SIG-M5 treated with dmso at 0.1 percent for 504 hours (cell line): ENCODE data around the gene SRPK3.
"Not testable (repeated sequence)": the region's sequence is repeated elsewhere in the genome, so short reads cannot be mapped to it uniquely, and the experiment has no call there.

Experiments used
- DNase-seq: peaks from one replicate; lab custom pipeline; 2025; ENCODE audit not compliant: unreplicated experiment; lab: John Stamatoyannopoulos, UW

The SRPK3 gene

DNA sequence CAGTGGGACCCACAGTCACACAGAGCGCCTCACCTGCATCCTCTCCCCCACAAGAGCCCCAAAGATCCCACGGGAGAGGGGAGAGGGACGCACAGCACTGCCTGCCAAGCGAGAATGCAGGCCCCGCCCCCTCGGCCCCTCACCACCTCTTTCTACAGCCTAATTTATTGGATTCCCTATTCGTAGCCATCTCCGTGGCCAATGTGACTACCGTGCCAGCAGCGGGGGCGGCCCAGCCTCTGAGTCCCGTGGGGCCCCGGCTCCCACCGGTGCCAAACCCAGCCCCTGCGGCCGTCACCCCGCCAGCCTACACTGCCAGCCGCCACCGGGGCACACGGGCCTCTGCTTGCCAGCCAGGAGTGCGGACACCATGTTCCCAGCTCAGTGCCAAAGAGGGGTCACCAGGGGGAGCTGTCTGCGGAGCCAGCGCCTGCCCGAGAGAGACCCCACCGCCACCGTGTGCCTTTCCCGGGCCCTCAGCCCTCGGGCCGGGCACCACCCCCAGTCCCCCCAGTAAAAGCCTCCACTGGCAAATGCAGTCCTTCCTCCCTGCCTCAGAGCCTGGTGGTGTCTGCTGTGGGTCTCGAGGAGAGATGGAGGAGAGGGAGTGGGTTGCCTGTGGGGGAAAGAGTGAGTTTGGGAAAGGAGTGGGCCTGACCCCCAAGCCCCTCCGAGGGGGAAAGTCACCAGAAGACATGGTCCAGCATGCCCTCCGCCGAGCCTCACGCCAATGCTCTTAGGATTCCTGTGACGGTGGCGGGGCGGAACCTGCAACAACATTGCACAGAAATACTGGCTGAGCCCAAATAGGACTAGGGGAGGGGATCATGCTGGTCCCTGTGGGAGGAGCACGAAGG, 36.4 kb upstream of the SRPK3 start:
- no peak for DNase-seq

DNA sequence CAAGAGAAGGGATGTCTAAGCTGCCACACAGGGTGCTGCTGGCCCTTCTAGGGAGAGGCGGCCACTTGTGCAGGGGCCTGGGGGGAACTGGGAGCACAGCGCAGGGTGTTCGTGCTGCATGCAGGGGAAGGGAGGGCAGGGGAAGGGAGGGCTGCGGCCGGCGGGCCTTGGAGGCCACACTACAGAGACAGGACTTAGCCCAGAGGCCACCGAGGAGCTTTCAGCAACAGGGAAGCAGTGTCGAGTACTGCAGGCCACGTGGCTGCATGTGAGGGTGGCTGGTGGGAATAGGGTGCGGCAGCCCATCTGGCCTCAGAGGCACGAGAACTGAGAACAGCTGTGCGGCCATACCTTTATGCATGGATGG, 35.8 kb upstream of the SRPK3 start:
- DNase-seq: not testable (repeated sequence)

DNA sequence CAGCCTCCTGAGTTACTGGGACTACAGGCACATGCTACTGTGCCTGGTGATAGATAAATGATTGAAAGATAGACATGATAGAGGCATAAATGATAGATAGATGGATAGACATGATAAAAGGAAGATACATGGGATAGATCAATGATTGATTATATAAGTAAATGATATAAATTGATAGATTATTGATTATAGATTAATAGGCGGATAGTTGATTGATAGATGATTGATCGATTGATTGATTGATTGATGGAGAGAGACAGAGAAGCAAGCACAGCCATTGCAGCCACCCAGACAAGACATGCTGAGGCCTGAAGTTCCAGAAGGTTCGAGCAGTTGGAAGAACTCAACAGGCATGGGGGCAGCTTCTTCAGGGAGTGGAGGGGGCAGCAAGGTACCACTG, 34.5 kb upstream of the SRPK3 start:
- no peak for DNase-seq

DNA sequence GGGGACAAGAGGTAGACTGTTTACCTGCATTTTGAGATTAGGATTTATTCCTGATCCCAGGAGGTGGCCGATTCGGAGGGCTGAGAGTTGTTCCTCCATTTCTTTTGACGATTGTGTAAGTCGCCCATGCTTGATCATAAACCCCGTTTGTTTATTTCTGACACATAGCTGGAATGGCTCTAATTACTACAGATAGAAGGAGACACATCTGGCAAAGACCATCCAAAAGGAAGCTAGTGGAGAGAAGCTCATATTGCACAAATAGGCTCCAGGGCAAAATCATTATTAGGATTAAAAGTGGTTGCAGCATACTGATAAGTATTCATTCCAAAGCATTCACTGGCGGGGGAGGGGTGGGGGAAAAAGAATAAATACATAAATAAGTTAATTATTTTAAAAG, 33.9 kb upstream of the SRPK3 start:
- not testable (repeated sequence) for DNase-seq

DNA sequence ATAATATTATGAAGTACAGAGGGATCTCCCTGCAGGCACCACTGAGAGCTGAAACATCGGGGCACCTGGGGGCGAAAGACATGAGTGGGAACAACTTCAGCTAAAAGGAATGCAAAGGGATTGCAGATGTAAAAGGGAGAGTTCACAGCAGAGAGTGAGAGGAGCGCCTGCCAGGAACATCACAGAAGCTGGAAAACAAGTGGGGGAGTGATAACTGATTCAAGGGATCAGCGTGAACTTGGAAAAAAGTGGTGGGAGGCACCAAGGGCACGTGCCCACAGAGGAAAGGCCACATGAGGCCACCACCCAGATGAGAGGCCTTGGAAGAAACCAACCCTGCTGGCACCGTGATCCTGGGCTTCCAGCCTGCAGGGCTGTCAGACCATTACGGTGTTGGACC, 31.8 kb upstream of the SRPK3 start:
- DNase-seq: not testable (repeated sequence)

DNA sequence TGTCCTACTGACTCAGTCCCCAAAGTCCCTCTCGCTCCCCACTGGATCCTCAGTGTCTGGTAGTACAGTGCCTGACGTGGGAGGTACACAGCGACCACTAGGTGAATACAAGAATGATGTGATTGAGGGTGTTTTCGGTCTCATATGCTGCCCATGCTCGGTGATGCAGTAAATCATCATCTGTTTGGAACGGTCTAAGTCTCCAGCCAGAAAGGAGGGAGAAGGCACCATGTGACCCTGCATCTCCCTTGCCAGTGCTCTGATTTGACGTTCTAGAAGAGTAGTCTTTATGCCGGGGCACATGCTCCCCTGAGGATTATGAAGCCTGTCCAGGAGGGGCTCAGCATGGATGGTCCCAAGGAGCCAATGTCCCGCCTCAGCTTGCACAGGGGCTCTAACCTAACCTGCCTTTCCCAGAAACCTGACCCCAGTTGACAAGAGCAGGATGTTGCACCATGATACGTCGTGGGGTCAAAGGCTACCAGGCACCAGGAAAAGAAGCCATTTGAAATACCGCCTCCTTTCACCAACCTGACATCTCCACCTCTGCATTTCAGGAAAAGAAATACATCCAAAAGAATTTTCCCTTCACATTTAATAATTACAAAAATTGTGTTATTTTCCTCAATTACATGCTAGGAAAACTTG, 30.6 kb upstream of the SRPK3 start:
- DNase-seq: no peak

DNA sequence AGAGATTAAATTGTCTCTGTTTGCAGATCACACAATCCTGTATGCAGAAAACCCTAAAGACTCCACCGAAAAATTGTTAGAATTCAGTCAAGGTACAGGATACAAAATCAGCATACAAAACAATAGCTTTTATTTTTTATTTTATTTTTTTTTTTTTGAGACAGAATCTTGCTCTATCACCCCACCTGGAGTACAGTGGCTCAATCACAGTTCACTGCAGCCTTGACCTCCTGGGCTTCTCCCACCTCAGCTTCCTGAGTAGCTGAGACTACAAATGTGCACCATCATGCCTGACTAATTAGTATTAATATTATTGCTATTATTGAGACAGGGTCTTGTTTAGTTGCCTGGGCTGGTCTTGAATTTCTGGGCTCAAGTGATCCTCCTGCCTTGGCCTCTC, 25.7 kb upstream of the SRPK3 start:
- no peak for DNase-seq

DNA sequence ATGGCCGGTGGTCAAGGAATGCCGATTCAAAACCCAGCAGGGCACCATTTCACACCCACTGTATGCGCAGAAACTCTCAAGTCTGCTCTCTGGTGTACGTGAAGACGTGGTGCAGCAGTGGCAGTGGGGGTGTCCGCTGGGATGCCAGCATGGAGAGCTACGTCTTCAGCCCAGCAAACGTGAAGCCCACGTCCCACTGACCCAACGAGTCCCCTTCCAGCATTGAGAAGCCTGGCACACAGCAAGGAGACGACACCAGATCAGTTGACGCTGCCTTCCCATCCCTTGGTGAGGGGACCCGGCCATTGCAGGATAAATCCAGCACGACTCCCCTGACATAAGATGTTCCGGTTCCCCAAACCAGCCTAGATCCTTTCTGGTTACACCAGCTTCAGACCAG, 19.0 kb upstream of the SRPK3 start:
- no peak for DNase-seq

DNA sequence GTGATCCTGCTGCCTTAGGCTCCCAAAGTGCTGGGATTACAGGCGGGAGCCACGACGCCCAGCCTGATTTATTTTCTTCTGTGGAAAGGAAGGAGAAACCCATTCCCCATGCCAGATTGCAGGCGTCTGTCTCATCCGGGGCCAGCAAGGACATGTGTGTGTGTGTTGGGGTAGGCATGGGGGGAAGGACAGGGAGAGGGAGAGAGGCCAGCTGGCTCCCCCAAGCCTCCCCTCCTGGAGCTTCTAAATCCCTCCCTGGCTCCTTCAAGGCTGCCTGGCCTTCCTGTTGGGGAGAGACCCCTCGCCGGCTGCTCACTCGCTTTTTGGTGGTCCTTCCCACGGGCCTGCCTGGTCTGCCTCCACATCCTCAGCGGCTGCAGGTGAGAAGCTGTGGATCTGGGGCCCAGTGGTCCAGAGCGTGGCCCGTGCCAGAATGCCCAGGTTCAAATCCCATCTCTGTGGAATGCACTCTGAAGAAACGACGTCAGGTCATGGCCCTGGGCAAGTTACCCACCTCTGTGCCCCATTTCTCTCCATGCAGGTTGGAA, 18.1 kb upstream of the SRPK3 start:
- no peak for DNase-seq

DNA sequence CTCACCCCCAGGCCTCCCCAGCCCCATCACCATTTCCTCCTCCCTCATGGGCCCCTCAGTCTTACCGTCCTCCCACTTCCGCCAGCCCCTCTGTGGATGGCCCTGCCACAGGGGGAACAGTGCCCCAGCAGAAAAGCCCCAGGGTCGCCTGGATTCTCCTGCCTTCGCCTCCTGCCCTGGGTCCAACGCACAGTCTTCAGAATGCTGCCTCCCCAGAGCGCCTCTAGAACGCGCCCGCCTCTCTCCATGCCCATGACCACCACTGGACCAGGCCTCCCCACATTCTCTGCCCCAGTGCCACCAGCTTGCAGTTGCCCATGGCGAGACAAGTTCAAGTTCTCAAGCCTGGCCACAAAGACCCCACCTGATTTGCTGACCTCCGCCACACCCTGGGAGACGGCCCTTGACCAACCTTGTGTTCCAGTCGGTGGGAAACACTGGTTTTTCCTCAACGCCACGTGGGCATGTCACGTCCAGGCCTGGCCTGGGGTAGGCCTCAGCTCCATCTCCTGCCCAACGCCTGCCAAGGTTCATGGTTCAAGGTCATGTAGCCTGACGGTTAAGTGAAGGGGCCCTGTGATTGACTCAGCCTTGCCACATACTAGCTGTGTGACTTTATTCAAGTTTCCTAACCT, 17.4 kb upstream of the SRPK3 start:
- no peak for DNase-seq

DNA sequence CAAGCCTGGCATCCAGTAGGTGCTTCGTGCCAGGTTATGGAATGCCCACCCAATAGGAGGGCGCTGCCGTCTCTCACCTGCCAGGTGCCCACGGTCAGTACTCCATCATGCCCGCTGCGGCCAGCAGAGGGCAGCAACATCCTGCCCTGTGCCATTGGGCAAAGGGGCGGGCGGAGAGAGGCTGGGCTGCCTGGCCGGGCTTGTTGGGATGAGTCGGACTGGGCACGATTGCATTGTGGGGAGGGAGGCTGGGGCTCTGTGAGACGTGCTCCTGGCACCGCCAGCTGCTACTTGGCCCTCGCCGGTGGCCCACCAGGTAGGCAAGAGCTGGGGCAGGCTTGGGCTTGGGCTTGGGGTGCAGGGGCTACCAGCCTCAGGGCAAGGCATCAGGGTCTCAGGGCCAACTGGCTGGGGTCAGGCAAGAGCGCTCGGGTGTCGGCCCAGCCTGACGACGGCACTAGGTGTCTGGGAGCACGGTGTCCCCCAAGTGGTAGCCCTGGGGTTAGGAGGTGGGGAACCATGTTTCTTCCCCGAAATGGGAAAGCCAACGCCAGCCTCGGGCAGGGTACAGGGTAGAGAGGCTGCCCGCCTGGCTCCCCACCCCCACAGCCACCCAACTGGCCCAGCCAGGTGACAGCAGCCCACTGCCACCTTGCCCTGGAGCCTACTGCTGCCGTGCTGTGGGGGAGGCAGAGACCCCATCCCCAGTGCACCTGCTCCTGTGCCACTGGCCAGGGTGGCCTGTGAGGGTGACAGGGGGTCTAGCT, 16.7 kb upstream of the SRPK3 start, which contains the start of gene PLXNB3:
Gene PLXNB3, plus strand, starts transcription at position 261 of the 767 bp plus-strand sequence. CDS start 1,287 bp downstream, outside the sequence.
- DNase-seq: peak; percentile 47

DNA sequence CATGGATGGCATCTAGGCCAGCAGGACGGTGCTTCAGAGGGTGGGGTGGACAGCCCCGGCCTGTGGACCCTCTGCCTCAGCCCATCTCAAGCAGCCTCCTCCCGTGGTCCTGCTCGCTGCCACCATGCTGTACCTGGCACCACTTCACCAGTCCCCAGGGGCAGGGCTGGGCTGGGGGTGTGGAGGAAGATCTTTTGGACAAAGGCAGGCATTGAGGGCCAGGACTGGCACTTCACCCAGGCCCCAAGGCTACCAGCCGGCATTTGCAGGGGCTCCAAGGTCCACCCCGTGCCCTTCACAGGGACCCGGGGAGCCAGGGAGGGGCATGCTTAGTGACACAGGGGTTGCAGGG, 16.1 kb upstream of the SRPK3 start:
- no peak for DNase-seq

DNA sequence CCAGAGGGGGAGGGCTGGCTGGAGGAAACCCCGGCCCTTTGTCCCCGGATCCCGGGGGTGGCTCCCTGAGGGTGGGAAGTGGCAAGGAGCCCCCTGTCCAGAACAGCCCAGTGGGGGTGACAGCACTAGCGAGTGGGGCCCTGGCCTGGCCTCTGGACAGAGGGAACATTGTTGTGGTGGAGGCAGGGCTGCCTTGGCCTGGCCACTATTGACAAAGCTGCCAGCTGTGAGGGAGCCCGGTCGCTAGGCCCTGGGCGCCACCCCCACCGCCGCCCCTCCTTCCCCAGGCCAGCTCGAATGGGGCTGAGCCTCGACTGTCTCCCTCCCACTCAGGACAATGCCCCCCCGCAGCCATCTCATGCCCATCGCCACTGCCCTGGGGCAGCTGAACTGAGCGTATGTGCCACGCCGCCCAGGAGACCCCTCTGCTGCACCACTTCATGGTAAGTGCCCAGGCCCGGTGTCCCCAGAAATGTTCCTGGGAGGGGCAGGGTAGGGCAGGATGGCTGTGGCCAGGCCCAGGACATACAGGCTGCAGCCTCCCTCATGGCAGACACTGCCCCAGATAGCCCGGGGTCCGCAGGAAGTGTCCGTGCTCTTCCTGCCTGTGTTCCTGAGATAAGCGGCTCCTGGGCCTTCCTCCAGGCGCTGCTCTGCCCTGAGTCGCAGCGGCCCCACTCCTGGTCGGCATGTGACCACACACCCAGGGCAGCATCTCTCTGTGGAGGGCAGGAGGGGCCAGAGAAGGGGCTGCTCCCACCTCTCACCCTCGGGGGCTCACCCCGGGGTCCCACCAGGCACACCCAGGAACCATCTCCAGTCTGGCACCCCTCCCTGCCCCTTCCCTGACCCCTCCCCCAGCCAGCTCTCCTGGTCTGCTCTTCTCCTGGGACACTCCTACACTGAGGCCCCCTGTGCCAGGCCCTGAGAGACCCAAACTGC, 15.4 kb upstream of the SRPK3 start:
- DNase-seq: no peak

DNA sequence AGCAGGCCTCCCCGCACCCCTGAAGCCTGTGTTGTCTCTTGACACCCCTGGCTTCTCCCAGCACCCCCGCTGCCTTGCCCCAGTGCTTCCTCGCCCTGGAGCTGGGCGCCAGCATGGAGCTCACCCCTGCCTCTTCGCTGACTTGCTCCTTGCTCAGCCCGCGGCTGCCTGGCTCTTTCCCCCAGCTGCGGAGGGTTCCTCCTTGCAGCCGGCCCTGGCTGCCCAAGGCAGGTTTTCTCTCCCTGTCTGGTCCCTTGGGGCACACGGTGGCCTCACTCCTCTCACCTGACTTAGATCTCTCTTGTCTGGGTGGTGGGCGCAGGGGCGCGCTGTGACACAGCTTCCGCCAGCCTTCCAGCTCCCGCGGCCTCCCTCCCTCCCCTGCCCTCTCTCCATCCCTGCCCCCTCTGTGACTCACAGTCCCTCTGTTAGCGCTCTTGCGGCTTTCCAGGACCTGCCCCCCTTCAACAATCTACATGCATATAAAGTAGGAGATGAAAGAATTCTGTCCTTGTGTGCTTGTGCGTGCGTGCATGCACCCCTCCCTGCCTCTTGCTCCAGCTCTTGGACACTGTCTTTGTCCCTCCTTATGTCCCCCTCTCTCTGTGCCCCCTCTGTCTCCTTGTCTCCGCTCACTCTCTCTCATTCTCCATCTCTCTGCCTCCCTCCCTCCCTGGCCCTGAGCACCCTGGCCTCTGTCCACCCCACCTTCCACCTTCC, 14.6 kb upstream of the SRPK3 start:
- DNase-seq: peak; percentile 61

DNA sequence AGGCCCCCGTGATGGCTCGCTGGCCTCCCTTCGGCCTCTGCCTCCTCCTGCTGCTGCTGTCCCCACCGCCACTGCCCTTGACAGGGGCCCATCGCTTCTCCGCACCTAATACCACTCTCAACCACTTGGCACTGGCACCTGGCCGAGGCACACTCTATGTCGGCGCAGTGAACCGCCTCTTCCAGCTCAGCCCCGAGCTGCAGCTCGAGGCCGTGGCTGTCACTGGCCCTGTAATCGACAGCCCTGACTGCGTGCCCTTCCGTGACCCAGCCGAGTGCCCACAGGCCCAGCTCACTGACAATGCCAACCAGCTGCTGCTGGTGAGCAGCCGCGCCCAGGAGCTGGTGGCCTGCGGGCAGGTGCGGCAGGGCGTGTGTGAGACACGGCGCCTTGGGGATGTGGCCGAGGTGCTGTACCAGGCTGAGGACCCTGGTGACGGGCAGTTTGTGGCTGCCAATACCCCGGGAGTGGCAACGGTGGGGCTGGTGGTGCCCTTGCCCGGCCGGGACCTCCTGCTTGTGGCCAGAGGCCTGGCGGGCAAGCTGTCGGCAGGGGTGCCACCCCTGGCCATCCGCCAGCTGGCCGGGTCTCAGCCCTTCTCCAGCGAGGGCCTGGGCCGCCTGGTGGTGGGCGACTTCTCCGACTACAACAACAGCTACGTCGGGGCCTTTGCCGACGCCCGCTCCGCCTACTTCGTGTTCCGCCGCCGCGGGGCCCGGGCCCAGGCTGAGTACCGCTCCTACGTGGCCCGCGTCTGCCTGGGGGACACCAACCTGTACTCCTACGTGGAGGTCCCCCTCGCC, 13.8 kb upstream of the SRPK3 start:
- DNase-seq: no peak

DNA sequence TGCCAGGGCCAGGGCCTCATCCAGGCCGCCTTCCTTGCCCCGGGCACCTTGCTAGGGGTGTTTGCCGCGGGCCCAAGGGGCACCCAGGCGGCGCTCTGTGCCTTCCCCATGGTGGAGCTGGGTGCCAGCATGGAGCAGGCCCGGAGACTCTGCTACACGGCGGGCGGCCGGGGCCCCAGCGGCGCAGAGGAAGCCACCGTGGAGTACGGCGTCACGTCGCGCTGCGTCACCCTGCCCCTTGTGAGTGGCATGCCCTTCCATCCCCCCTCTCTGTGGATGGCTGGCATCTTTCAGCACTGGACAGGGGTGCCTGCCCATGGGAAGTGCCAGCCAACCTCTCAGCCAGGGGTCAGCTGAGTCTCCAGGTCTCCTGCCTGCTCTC, 13.2 kb upstream of the SRPK3 start:
- no peak for DNase-seq

DNA sequence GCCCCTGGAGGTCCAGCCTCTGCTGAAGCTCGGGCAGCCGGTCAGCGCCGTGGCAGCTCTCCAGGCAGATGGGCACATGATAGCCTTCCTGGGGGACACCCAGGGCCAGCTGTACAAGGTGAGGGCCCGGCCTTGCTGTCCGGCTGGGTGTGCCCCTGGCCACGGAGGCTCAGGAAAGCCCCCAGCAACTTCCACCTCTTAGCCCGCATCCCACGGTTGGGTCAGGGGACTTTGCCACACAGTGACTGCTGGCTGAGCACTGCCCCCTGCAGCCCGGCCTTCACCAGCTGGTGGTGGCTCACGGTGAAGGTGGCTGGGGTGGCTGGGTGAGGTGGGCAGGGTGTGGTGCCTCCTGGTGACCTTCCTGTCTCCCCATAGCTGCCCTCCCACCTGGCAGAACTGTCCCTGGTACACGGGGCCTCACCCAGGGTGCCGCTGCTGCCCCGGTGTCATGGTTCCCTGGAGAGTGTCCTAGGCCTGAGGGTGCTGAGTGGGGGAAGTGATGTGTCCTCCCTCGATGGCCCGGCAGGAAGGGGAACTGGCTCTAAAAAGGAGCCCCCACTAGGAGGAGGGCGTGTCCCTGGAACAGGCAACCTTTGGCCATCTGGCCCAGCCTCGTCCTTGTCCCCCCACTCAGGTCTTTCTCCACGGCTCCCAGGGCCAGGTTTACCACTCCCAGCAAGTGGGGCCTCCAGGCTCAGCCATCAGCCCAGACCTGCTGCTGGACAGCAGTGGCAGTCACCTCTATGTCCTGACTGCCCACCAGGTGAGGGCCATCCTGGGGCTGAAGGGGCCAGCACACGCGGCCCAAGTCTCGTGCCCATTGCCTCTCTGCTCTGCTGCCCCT, 12.3 kb upstream of the SRPK3 start:
- DNase-seq: no peak
